HUES6 (cell line): ENCODE data around the gene ABCC9.

Experiments
- H3K27ac ChIP-seq: 2 replicates; pipeline ENCODE4 v1.7.0; 2013; ENCODE audit warnings: low read depth, mild to moderate bottlenecking, low read length, inconsistent platforms
- H3K27me3 ChIP-seq: 2 replicates; pipeline ENCODE4 v1.6.1; 2013; ENCODE audit warnings: low read length; ENCODE audit not compliant: control insufficient read depth, insufficient read depth
- H3K36me3 ChIP-seq: 2 replicates; pipeline ENCODE4 v1.6.1; 2013; ENCODE audit warnings: low read length; ENCODE audit not compliant: control insufficient read depth, insufficient read depth
- H3K4me1 ChIP-seq: 2 replicates; pipeline ENCODE4 v1.6.1; 2013; ENCODE audit warnings: low read length; ENCODE audit not compliant: control insufficient read depth, insufficient read depth
- H3K4me3 ChIP-seq: 2 replicates; pipeline ENCODE4 v1.5.1; 2013; ENCODE audit warnings: low read depth, low read length
- H3K9ac ChIP-seq: one replicate; pipeline ENCODE4 v1.6.1; 2013; ENCODE audit warnings: mild to moderate bottlenecking, low read length
- H3K9me3 ChIP-seq: 2 replicates; pipeline ENCODE4 v1.6.1; 2013; ENCODE audit warnings: low read depth, low read length; ENCODE audit not compliant: control insufficient read depth, insufficient read depth

ABCC9 gene

DNA sequence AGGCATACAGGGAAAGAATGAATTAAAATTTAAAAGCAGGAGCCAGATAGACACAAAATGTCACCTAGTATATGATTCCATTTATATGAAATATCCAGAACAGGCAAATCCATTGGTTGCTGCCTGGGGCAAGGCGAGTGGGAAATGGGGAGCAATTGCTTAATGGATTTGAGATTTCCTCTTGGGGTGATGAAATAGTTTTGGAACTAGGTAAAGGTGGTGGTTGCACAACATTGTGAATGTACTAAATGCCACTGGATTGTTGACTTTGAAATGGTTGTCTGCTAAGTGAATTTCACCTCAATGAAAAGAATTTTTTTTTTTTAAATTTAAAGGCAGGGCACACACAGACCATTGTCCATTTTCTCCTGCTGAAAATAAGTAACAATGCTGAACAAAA is 61.9 kb downstream of the ABCC9 start:
- no peaks in the 10 kb centered on the region for H3K27me3 ChIP-seq
- no peak overlapping the region for H3K27ac ChIP-seq
- no peak overlapping the region for H3K9ac ChIP-seq
- no peak overlapping the region for H3K4me3 ChIP-seq
- H3K36me3 ChIP-seq, result no peaks in the 10 kb centered on the region
- H3K4me1 ChIP-seq, result no peaks in the 10 kb centered on the region
- no peaks in the 10 kb centered on the region for H3K9me3 ChIP-seq

DNA sequence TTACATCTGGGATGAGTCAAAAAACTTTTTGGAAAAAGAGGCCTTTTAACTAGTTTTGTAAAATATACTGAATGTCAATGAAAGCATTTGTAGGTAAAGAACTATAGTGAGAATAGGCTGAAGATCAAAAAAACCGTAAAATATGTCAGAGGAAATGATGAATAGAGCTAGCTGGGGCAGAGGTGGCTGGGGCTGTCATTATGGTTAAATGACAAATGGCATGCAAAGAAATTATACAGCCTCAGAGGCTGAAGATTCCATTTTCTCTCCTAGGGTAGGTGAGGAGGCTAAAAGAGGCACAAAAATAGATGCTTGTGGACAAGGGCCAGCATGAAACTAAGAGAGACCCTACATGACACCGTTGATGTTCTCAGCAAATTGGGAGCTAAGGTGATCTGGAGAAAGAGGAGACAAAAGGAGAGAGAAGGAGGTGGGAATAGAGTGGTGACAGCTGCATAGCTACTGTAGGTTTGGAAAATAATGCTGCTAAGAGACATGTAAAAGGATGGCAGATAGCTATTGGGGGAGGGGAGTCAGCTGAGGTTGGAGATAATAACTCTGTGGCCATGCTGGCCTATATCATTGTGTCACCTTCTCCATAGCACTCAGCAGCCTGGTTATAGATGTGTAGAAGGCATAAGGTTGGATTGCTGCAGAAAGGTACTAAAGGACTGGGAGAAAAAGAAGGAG is 63.8 kb downstream of the ABCC9 start:
- Histone ChIP-seq H3K4me3 (no peak overlapping the region), H3K27me3 (no peaks in the 10 kb centered on the region), H3K4me1 (no peaks in the 10 kb centered on the region), H3K9me3 (no peaks in the 10 kb centered on the region), H3K36me3 (no peaks in the 10 kb centered on the region), H3K9ac (no peak overlapping the region), H3K27ac (no peak overlapping the region)

DNA sequence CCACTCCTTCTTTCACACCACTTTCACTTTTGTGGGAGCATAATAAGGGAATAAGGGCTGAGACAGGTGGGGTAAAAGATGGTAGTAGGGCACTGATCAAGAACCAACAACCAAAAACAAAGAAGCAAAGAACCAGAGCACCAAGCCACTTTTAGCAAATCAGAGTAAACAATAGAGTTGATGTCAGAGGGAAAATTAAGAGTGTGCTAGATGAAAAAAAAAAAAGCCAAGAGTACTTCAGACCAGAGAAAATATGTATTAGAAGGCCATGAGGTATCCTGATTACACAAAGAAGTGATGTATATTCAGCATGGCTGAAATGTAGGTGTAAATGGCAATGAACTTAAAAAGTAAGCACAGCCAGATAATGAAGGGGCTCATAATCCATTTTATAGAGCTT is 75.4 kb downstream of the ABCC9 start:
- Histone ChIP-seq H3K9me3 (no peaks in the 10 kb centered on the region), H3K4me3 (no peak overlapping the region)

DNA sequence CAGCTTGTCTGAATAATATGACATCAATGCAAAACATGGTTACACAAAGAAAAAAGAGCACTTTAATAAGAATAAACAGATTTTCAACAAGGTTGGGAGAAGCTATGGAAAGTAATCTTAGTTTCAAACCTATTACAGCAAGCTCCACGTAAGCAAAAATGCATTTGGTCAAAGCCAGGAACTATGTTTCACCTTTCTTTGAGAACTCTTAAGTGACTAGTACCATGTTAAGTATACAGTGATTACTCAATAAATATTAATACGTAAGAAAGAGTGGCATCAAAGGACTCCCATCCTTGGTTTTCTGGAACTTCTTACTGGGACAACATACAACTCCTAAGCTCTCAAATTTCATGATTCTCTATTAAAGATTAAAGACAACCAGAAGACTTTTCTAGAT is 80.7 kb downstream of the ABCC9 start:
- H3K4me3 ChIP-seq, result no peak overlapping the region
- no peaks in the 10 kb centered on the region for H3K4me1 ChIP-seq
- H3K9me3 ChIP-seq, result no peaks in the 10 kb centered on the region
- H3K27me3 ChIP-seq, result no peaks in the 10 kb centered on the region
- H3K36me3 ChIP-seq, result no peaks in the 10 kb centered on the region
- no peak overlapping the region for H3K27ac ChIP-seq
- H3K9ac ChIP-seq, result no peak overlapping the region

More for the DNA sequence above, 75.4 kb downstream of the ABCC9 start:
- no peak overlapping the region for H3K9ac ChIP-seq
- H3K36me3 ChIP-seq, result no peaks in the 10 kb centered on the region
- H3K4me1 ChIP-seq, result no peaks in the 10 kb centered on the region
- no peak overlapping the region for H3K27ac ChIP-seq
- H3K27me3 ChIP-seq, result no peaks in the 10 kb centered on the region

DNA sequence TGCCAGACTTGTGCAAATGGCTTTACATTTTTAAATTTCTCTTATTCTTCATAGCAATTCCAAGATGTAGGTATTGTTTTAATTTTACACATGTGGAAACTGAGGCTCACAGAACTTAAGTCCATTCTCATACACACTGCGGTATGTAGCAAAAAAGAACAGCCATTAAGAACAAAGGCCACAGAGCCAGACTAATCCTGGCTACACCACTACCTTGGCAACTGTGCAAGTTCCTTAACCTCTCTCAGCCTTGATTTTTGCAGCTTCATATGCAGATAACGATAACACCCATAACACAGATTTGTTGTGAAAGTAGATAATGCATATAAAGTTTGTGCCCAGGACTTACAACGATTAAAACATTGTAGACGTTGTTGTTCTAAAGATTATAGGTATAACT is 81.1 kb downstream of the ABCC9 start:
- no peaks in the 10 kb centered on the region for H3K9me3 ChIP-seq

DNA sequence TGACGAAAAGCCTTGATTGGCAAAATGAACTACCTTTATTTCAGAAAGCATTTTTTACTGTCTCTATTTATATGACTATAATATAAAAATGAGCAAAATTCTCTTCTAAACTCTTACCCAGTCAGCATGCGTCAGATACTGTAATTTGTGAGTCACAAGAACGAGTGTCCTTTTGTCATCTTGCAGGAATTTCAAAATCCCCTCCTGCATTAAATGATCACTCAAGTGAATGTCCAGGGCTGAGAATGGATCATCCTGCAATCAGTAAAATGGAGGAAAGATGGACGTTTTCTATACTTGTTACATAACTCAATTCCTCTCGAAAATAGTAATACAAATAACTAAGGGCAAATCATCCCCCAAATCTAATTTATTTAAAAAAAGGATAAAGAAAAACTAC is 89.0 kb downstream of the ABCC9 start:
- H3K9me3 ChIP-seq, result no peaks in the 10 kb centered on the region
- H3K4me1 ChIP-seq, result no peaks in the 10 kb centered on the region
- H3K27me3 ChIP-seq, result no peaks in the 10 kb centered on the region
- no peak overlapping the region for H3K9ac ChIP-seq
- no peaks in the 10 kb centered on the region for H3K36me3 ChIP-seq
- no peak overlapping the region for H3K4me3 ChIP-seq
- H3K27ac ChIP-seq, result no peak overlapping the region

More for the DNA sequence above, 81.1 kb downstream of the ABCC9 start:
- H3K4me3 ChIP-seq, result no peak overlapping the region
- H3K27me3 ChIP-seq, result no peaks in the 10 kb centered on the region
- no peak overlapping the region for H3K9ac ChIP-seq
- H3K27ac ChIP-seq, result no peak overlapping the region
- no peaks in the 10 kb centered on the region for H3K36me3 ChIP-seq
- H3K4me1 ChIP-seq, result no peaks in the 10 kb centered on the region

DNA sequence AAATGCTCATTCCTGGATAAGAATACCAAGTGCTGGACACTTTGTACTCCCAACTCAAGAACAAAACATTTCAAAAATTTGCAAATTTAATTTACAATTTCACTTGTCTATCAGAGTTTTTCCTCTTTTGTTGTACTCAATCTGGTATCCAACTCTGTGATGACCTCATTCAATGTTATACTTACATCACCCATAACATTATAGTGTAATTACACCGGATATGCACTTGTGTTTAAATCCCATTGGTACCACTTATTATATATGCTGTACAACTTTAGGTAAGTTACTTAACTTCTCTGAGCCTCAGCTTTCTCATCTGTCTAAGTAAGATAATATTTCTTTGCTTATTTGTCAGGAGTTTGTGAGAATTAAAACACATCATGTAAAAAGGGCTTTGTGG is 90.1 kb downstream of the ABCC9 start:
- no peak overlapping the region for H3K27ac ChIP-seq
- no peaks in the 10 kb centered on the region for H3K9me3 ChIP-seq
- H3K36me3 ChIP-seq, result no peaks in the 10 kb centered on the region
- H3K4me1 ChIP-seq, result no peaks in the 10 kb centered on the region
- no peak overlapping the region for H3K4me3 ChIP-seq
- no peak overlapping the region for H3K9ac ChIP-seq
- no peaks in the 10 kb centered on the region for H3K27me3 ChIP-seq

DNA sequence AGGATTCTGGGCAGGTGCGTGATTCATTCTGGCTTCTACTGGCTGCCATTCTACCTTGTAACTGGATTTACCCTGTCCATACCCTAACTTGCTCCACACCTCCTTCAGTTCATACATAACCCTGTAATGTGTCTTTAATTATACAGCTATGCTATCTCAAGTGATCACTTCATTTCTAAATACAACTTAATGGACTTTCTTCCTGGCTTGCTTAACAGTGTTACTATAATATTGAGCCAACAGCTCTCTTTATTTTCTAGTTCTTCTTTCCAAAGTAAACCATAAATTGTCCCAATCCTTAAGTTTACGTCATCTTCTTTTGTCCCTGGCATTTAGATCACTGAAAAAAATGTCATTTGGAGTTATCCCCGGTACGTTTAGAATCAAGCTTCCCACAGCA is 90.8 kb downstream of the ABCC9 start:
- Histone ChIP-seq H3K27ac (no peak overlapping the region), H3K9ac (no peak overlapping the region), H3K36me3 (no peaks in the 10 kb centered on the region), H3K27me3 (no peaks in the 10 kb centered on the region), H3K4me3 (no peak overlapping the region), H3K9me3 (no peaks in the 10 kb centered on the region), H3K4me1 (no peaks in the 10 kb centered on the region)

DNA sequence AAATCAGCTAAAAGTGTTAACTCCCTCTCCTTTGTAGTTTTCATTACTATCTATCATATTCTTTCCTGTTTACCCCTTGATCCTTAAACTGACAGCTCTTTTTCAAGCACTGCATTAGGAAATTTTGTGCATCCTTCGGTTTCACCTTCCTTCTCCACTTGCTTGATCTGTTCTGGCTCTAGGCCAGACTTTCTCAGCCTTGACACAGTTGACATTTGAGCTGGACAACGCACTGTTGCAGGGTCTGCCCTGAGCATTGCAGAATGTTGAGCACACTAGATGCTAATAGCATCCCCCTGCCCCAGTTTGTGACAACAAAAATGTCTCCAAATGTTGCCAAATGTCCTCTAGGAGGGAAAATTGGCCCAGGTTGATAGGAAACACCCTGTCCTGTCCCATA is 91.3 kb downstream of the ABCC9 start:
- no peaks in the 10 kb centered on the region for H3K4me1 ChIP-seq
- no peak overlapping the region for H3K4me3 ChIP-seq
- no peak overlapping the region for H3K9ac ChIP-seq
- H3K27me3 ChIP-seq, result no peaks in the 10 kb centered on the region
- no peaks in the 10 kb centered on the region for H3K36me3 ChIP-seq
- no peak overlapping the region for H3K27ac ChIP-seq
- no peaks in the 10 kb centered on the region for H3K9me3 ChIP-seq

DNA sequence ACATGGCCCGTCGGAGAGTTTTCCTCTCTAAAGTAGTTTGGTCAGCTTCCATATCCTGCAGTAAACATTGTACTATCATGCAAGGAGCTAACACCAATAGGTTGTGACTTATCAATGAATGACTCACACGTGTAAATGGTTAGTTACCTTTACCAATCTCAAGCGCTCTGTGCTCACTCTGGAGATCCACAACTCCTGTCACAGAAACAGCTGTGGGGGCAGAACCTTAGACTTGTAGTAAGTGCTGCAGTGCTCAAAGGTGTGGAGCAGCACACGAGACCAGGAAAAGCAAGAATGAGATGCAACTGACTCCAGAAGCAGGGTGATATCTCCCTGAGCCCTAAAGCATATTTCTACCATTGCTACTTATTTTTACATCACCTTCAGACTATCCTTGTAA is 93.0 kb downstream of the ABCC9 start:
- Histone ChIP-seq H3K27ac (no peak overlapping the region), H3K9me3 (no peaks in the 10 kb centered on the region), H3K36me3 (no peaks in the 10 kb centered on the region), H3K27me3 (no peaks in the 10 kb centered on the region), H3K4me3 (no peak overlapping the region), H3K9ac (no peak overlapping the region), H3K4me1 (no peaks in the 10 kb centered on the region)

DNA sequence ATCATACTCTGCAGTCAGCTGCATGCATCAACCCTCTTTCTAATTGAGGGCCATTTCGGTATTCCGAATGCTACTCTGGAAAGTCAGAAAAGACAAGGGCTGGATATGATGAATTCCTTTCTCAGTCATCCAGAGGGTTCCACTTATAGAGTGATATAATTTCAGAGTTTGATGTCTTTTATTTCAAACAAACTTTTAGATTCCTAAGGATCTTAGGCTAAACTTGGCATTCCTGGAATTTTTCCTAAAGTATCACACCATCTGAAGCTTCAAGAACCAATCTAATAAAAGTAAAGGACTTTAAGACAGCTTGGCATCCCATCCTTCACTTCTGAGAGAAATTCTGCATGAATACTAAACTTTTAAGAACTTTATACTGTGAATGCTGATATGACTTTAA is 97.4 kb downstream of the ABCC9 start:
- H3K4me3 ChIP-seq, result no peak overlapping the region
- no peak overlapping the region for H3K9ac ChIP-seq
- no peaks in the 10 kb centered on the region for H3K9me3 ChIP-seq
- H3K36me3 ChIP-seq, result no peaks in the 10 kb centered on the region
- H3K27ac ChIP-seq, result no peak overlapping the region
- no peaks in the 10 kb centered on the region for H3K4me1 ChIP-seq
- no peaks in the 10 kb centered on the region for H3K27me3 ChIP-seq

DNA sequence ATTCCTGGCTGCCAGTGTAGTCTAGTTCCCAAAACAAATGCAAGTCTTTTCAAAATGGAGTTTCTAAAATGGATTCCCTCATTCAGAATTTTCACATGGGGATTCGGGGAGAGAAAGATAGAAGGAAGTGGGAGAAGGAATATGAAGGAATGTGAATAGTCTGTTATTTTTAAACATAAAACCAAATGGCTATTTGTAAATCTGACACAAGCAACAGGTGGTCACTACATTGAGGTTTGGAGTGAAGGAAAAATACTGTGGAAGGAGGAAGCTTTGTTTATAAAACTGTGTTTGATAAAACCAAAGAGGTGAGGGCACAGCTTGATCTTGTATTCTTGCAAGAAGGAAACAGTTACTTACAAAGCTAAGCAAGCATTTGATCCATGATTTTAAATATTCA is 101.5 kb downstream of the ABCC9 start:
- Histone ChIP-seq H3K9ac (no peak overlapping the region), H3K36me3 (no peaks in the 10 kb centered on the region), H3K27me3 (peaks cover 8% of the 10 kb centered on the region; the same call in 1 of the 2 replicates), H3K4me3 (no peak overlapping the region), H3K27ac (no peak overlapping the region), H3K9me3 (no peaks in the 10 kb centered on the region), H3K4me1 (no peaks in the 10 kb centered on the region)
